ENCODE results near the gene ZNF91.
"Not testable (repeated sequence)": the region's sequence is repeated elsewhere in the genome, so short reads cannot be mapped to it uniquely, and the experiment has no call there.

The ZNF91 gene

GRCh38 chr19:23399443-23399842, 4.2 kb upstream of the ZNF91 start:
- in situ Hi-C loops (cut with HindIII; ENCODE audit: low sequenced_read_pairs): no loop called here

- in situ Hi-C loops (cut with HindIII; ENCODE audit: low sequenced_read_pairs): not testable (repeated sequence)
Observed at GRCh38 chr19:23395722-23396117, 449 bp upstream of the ZNF91 start.

GRCh38 chr19:23394511-23394910, 760 bp downstream of the ZNF91 start:
- in situ Hi-C loops (cut with HindIII; ENCODE audit: low sequenced_read_pairs): no loop called here

GRCh38 chr19:23393121-23393520, 2.1 kb downstream of the ZNF91 start:
- in situ Hi-C loops (cut with HindIII; ENCODE audit: low sequenced_read_pairs): no loop called here

DNA sequence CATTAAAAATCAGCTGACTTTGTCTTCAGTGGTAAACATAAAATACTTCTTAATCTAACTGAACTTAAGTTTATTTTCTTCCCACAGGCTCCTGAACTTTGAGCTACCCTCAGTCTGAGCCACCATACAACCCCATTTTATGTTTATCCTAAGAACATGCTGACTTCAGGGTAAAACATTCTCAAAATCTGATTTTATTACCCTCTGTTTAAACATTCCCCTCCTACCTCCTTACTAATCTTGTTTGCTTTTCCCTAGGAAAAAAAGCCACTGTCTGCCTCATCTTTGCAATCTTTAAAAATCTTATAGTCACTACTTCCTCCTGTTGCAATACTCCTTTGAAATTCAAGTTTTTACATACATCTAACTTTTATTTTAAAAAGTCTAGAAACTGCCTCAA, 4.0 kb downstream of the ZNF91 start:
- in situ Hi-C loops (cut with HindIII; ENCODE audit: low sequenced_read_pairs): no loop called here

DNA sequence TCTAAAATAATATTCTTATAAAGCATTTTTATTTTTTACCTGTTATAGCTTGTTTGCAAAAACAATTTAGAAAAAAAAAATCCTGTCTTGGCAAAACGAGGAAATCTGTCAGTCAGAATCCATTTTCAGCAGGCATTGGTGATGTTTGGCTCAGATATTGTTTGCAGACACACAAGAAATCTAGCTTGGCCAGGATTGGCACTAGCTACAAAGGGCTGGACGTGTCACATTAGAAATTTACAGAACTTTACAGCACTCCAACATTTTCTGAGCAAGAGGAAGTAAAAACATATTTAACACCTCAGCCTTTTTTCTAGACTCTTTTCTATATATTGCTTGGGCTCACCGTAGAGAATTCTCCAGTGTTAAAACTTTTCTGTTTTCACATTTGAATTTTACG, 9.9 kb downstream of the ZNF91 start:
- in situ Hi-C loops (cut with HindIII; ENCODE audit: low sequenced_read_pairs): no loop called here

DNA sequence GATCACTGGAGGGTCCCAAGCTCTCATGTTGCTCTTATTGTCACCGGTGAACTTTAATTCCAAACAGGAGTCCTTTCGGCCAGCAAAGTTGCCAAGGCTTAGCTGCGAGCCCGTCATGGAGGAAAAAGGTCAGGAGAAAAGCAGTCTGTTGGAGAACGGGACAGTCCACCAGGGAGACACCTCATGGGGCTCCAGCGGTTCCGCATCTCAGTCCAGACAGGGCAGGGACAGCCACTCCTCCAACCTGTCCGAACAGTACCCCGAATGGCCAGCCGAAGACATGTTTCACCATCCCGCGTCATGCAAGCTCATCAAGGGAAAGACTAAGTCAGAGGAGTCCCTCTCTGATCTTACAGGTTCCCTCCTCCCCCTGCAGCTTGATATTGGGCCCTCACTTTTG, 10.4 kb downstream of the ZNF91 start:
- in situ Hi-C loops (cut with HindIII; ENCODE audit: low sequenced_read_pairs): no loop called here

- in situ Hi-C loops (cut with HindIII; ENCODE audit: low sequenced_read_pairs): no loop called here
Observed at GRCh38 chr19:23384166-23384565, 11.1 kb downstream of the ZNF91 start.

- in situ Hi-C loops (cut with HindIII; ENCODE audit: low sequenced_read_pairs): no loop called here
Observed at GRCh38 chr19:23382955-23383354, 12.3 kb downstream of the ZNF91 start.

DNA sequence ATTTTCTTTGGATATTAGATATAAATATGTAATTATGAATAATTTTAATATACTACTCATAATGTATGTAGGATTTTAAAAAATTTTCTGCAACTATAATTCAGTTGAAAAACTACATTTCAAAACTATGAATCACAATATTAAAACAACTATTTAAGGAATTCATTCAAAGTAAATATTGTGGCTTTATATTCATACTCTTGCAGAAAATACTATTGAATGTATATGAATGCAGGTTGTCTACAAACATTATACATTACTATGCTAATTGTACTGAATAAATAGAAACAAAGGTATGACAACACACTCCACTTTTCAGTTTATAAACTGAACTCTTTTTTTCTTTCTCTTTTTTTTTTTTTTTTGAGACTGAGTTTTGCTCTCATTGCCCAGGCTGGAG, 14.2 kb downstream of the ZNF91 start:
- in situ Hi-C loops (cut with HindIII; ENCODE audit: low sequenced_read_pairs): no loop called here

- in situ Hi-C loops (cut with HindIII; ENCODE audit: low sequenced_read_pairs): not testable (repeated sequence)
Observed at GRCh38 chr19:23379671-23380070, 15.6 kb downstream of the ZNF91 start.

DNA sequence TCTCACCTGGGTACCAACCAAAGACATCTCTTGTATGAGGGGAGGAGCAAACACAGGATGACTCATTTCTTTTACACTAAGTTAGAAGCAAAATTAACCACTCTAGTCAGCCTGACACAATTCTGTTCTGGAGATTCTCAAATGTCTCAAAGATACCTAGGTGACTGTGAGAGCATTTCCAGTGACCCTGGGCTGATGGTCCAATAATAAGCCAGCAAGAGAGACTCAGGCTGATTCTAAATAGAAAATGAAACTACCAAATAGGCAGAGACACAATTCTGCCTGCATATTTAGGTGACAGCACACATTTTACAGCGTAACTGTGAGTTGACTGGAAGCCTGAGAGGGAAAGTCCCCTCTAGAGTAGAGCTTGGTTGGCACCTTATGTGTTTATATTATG, 16.3 kb downstream of the ZNF91 start:
- in situ Hi-C loops (cut with HindIII; ENCODE audit: low sequenced_read_pairs): no loop called here

DNA sequence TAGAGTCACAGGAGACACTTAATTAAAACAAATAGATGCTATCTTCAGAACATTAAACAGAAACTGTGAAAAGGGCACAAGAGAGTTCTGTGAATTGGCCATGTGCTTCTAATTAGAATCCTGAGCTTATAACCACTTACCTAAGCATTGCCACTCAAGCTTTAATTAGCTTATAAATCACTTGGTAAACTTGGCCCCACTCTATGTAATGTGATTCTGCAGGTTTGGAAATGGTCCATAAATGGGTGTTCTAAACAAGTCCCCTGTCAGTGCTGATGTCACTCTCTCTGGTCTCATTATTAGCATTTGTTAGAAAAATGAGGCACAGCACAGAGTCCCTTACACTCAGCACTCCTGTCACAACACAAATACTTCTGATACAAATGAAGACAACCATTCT, 18.0 kb downstream of the ZNF91 start:
- in situ Hi-C loops (cut with HindIII; ENCODE audit: low sequenced_read_pairs): no loop called here

GRCh38 chr19:23366437-23366836, 28.8 kb downstream of the ZNF91 start:
- in situ Hi-C loops (cut with HindIII; ENCODE audit: low sequenced_read_pairs): no loop called here

- in situ Hi-C loops (cut with HindIII; ENCODE audit: low sequenced_read_pairs): not testable (repeated sequence)
Observed at GRCh38 chr19:23366031-23366430, 29.2 kb downstream of the ZNF91 start.

DNA sequence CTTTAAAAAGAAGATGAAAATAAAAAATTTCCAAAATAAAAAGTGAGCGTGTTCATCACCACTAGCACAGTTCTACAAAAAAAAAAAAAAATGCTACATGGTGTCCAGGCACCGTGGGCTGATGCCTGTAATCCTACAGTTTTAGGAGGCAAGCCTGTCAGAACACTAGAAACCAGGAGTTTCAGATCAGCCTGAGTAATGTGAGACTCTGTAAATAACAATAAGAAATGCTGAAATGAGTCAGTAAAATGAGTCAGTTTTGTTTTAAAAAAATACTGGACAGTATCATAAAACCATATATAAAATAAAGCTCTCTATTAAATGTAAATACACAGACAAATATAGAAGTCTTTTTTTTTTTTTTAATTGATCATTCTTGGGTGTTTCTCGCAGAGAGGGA, 30.0 kb downstream of the ZNF91 start:
- in situ Hi-C loops (cut with HindIII; ENCODE audit: low sequenced_read_pairs): no loop called here

- in situ Hi-C loops (cut with HindIII; ENCODE audit: low sequenced_read_pairs): not testable (repeated sequence)
Observed at GRCh38 chr19:23361843-23362242, 33.4 kb downstream of the ZNF91 start.

GRCh38 chr19:23351806-23352205, 43.5 kb downstream of the ZNF91 start:
- in situ Hi-C loops (cut with HindIII; ENCODE audit: low sequenced_read_pairs): no loop called here

GRCh38 chr19:23346696-23347095, 48.6 kb downstream of the ZNF91 start:
- in situ Hi-C loops (cut with HindIII; ENCODE audit: low sequenced_read_pairs): no loop called here

DNA sequence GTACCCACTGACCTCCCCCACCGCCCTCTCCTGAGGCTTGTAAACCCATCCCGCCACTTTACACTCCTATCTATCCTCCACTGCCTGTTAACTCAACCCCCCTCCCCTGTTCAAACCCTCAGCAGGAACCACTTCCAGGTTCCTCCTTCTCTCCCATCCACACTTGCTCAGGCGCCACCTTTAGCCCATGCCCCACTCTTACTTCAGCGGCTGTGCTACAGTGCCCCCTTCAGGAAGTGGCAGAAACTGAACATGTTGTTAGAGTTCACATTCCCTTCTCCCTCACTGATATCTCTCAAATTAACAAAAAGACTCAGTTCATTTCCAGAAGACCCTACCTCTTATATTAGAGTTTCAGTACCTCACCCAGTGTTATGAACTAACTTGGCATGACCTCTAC, 49.4 kb downstream of the ZNF91 start:
- in situ Hi-C loops (cut with HindIII; ENCODE audit: low sequenced_read_pairs): no loop called here

GRCh38 chr19:23343434-23344010, 51.7 kb downstream of the ZNF91 start:
- in situ Hi-C loops (cut with HindIII; ENCODE audit: low sequenced_read_pairs): no loop called here

GRCh38 chr19:23328211-23328610, 67.1 kb downstream of the ZNF91 start:
- in situ Hi-C loops (cut with HindIII; ENCODE audit: low sequenced_read_pairs): no loop called here

DNA sequence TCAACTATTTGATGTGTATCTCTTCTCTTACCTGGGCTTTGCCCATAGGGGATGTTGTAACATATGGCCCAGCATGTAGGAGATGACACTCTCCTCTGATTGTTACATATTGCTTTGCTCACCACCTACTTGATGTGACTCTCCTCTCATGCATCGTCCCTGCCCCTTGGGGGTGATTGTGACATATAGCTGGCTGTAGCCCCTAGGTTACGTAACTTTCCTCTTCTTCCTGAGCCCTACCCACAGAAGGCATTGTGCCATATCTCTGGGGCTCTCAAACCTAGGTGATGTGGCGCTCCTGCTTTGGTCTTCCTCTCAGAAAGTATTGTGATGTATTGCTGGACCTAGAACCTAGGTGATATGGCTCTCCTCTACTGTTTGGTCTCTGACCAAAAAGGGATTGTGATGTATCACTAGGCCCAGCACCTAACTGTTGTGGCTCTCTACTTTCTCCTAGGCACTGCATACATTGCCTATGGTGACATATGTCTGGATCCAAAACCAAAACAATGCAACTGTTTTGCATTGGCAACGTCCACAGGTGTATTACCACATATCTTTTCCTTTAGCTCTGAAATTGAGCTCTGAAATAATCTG, 73.2 kb downstream of the ZNF91 start:
- in situ Hi-C loops (cut with HindIII; ENCODE audit: low sequenced_read_pairs): no loop called here

Measured in DLD1 (cell line).